ENCODE measurements around the gene EML4. TPM values are rescaled to one million over a fixed set of nuclear protein-coding genes. Genes with fewer than 3 reads are reported as not detected.

EML4 gene
- total and polyA plus RNA-seq, 9 of the 15 experiments (the other 6 are each of a cell fraction or from before 2014, with no cell fraction given): 14.7 to 48.3 (median 36.5) TPM

- ChIA-PET CTCF (ENCODE audit: low intra/inter-chr PET ratio) (no interaction called here), POLR2A (no interaction called here)
- DNase-seq (ENCODE audit: extremely low read depth in 1 of 4, low spot score in 3 of 4): no peak
- no peak overlapping the region for H2AFZ ChIP-seq (ENCODE audit: low read depth, low read length)
- H3K9me1 ChIP-seq (ENCODE audit: control insufficient read depth, insufficient read depth, low read length): no peaks in the 10 kb centered on the region
- H3K9ac ChIP-seq (ENCODE audit: insufficient read depth in 1 of 2, low read depth in 2 of 2, low read length in 2 of 2): no peak overlapping the region
- no peaks in the 10 kb centered on the region for H3K36me3 ChIP-seq (ENCODE audit: control insufficient read depth, insufficient read depth, low read length)
- intact Hi-C loops (cut with micrococcal nuclease): loop anchor here (5.0 kb wide), 2 partner anchors 117 to 267 kb away; no protein-coding TSS in a partner anchor
- no peak for ATAC-seq
- H3K27ac ChIP-seq (ENCODE audit: extremely low read depth, low read depth, low read length): no peak overlapping the region
- 40% methylated on average over 3 of the region's 3 CpGs for WGBS (ENCODE audit: insufficient coverage, low coverage, missing lambda C conversion rate)
- H3K9me3 ChIP-seq (replicated peaks; ENCODE audit: control insufficient read depth, insufficient read depth, low read depth, low read length): no peaks in the 10 kb centered on the region
- FAIRE-seq: no peak
- H3K27me3 ChIP-seq (ENCODE audit: control insufficient read depth in 2 of 2, insufficient read depth in 2 of 2, low read length in 2 of 2): peaks cover 7 to 21% of the 10 kb centered on the region in 2 experiments
- BruUV-seq (replicated peaks): no TSS peak
- in situ Hi-C loops (cut with MboI): no loop called here
- H4K20me1 ChIP-seq (replicated peaks; ENCODE audit: control insufficient read depth, insufficient read depth, low read length): peaks cover 6% of the 10 kb centered on the region
- peaks cover 5 to 10% of the 10 kb centered on the region in 2 experiments; a peak in 3 of 5 replicates for H3K4me1 ChIP-seq (replicated peaks in 1 of 2; ENCODE audit: control insufficient read depth in 2 of 2, insufficient read depth in 2 of 2, low read length in 2 of 2)
- H3K4me3 ChIP-seq: no peak overlapping the region
- H3K4me2 ChIP-seq (ENCODE audit: insufficient read depth, low read length): no peak overlapping the region
- H3K79me2 ChIP-seq (ENCODE audit: control insufficient read depth, insufficient read depth, low read length): peaks cover 14% of the 10 kb centered on the region
- no peak for TF ChIP-seq HDAC8 (tag; IDR thresholded peaks at IDR 0.05)
- TF ChIP-seq ZNF282 (CRISPR knock-in tag; IDR thresholded peaks at IDR 0.05): no peak
- TF ChIP-seq CHCHD3 (CRISPR knock-in tag; IDR thresholded peaks at IDR 0.05): no peak
- TF ChIP-seq, protein P1, sequence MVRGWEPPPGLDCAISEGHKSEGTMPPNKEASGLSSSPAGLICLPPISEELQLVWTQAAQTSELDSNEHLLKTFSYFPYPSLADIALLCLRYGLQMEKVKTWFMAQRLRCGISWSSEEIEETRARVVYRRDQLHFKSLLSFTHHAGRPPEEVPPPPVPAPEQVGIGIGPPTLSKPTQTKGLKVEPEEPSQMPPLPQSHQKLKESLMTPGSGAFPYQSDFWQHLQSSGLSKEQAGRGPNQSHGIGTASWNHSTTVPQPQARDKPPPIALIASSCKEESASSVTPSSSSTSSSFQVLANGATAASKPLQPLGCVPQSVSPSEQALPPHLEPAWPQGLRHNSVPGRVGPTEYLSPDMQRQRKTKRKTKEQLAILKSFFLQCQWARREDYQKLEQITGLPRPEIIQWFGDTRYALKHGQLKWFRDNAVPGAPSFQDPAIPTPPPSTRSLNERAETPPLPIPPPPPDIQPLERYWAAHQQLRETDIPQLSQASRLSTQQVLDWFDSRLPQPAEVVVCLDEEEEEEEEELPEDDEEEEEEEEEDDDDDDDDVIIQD (CRISPR knock-in tag; IDR thresholded peaks at IDR 0.05): no peak
- TF ChIP-seq ZNF318 (IDR thresholded peaks at IDR 0.05; ENCODE audit: borderline replicate concordance in 1 of 2, low read depth in 1 of 2): no peak
- TF ChIP-seq PBX2 (CRISPR knock-in tag; IDR thresholded peaks at IDR 0.05; ENCODE audit: low read depth): no peak
- no peak for TF ChIP-seq PBX2 (tag; conservative IDR thresholded peaks at IDR 0.05; ENCODE audit: low read depth)
- TF ChIP-seq, protein P2, sequence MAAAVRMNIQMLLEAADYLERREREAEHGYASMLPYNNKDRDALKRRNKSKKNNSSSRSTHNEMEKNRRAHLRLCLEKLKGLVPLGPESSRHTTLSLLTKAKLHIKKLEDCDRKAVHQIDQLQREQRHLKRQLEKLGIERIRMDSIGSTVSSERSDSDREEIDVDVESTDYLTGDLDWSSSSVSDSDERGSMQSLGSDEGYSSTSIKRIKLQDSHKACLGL (CRISPR knock-in tag; IDR thresholded peaks at IDR 0.05; ENCODE audit: borderline replicate concordance, poor library complexity, severe bottlenecking): no peak
- no peak for TF ChIP-seq DMBX1 (CRISPR knock-in tag; IDR thresholded peaks at IDR 0.05; ENCODE audit: borderline replicate concordance)
Observed at GRCh38 chr2:42364658-42365057, 195.5 kb downstream of the EML4 start.
